Upper lobe of right lung (tissue), 1 donor: ENCODE data around the gene MGLL. TPM values are rescaled to one million over a fixed set of nuclear protein-coding genes. Genes with fewer than 3 reads are reported as not detected.

Experiments
- ATAC-seq: fragments of 200-7000 bp; cut with Tn5 transposase; one replicate; pipeline ENCODE4 v1.9.1; 2020; ENCODE audit warnings: mild to moderate bottlenecking, moderate library complexity
- DNase-seq: peaks from one replicate; pipeline ENCODE4 v3.0.0-alpha.2; 2020
- H3K27ac ChIP-seq: fragments of 200-600 bp; one replicate; pipeline ENCODE4 v1.8.0; 2022
- H3K27me3 ChIP-seq: fragments of 200-600 bp; one replicate; pipeline ENCODE4 v1.8.0; 2022; ENCODE audit warnings: mild to moderate bottlenecking
- H3K36me3 ChIP-seq: fragments of 200-600 bp; one replicate; pipeline ENCODE4 v1.8.0; 2022
- H3K4me1 ChIP-seq: fragments of 200-600 bp; one replicate; pipeline ENCODE4 v1.8.0; 2022
- H3K4me3 ChIP-seq: fragments of 200-600 bp; one replicate; pipeline ENCODE4 v1.8.0; 2022; ENCODE audit warnings: mild to moderate bottlenecking
- H3K9me3 ChIP-seq: fragments of 200-600 bp; one replicate; pipeline ENCODE4 v1.8.0; 2022
- intact Hi-C: fragments of 100-400 bp; cut with DNase I; formaldehyde crosslinking; loops from one replicate; pipeline ENCODE4 v1.11.0; 2022
- total RNA-seq: library from RNA; stranded (reverse); fragmentation: NEBNext Ultra II Directional; extraction: Animal tissue kit (Norgen Biotek cat#: 25700); gene quantifications from one replicate; pipeline ENCODE4 v1.2.1, GENCODE V29; 2021
- TF ChIP-seq, protein P1 (sequence below): fragments of 200-600 bp; IDR thresholded peaks from one replicate; pipeline ENCODE4 v1.8.0; 2022; ENCODE audit warnings: antibody characterized with exemption
- donor health status: DM: no; HTN: yes; CAD: no; lungs with severe emphysema.

MGLL gene
- total RNA-seq, 1 donor from 2014 or later: 194 TPM

DNA sequence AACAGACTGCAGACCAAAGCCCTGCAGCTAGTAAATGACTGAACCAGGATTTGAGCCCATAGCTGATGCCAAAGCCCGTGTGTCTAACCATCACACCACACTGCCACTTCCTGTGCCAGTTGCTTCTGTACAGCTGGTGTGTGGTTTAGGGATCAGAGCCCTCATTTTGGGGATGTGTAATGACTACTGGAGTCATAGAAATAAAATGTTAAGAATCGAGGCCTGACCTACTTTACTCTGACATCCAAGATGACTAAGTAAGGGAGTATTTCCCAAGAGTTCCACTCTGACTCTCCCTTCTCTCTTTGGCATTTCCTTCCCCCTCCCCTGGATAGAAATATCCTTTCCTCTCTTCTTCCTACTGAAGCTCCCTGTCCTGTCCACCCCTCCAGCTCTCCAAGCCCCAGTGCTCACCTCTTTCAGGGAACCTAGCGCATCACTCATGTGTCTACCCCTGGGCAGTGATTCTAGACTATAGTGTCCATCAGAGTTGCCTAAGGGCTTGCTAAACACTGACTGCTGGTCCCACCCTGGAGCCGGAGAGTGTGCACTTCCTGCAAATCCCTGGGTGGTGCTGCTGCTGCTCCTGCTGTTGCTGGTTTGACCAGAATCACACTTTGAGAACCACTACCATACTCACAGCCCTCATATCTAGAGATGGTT is 53.8 kb downstream of the MGLL start:
- intact Hi-C loops: no loop called here
- H3K4me1 ChIP-seq: peaks cover 34% of the 10 kb centered on the region
- peak; percentile 68 for ATAC-seq

DNA sequence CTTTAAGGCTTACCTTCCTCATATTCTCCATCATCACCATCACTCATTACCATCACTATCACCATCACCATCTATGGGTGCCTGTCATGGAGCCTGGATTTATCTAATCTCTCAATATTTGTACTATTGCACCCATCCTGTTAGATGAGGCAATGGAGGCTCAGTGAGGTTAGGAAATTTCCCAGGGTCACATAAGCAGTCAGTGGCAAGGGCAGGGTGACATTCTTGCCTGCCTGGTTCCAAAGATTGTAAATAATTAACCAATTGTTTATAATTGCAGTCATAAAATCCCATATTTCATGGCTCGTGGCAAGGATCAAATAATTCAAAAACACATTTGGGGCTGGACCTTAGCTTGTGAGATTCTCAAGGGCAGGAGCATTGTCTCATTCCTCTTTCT is 55.2 kb downstream of the MGLL start:
- Histone ChIP-seq H3K4me3 (no peak overlapping the region), H3K4me1 (peaks cover 44% of the 10 kb centered on the region), H3K36me3 (no peaks in the 10 kb centered on the region), H3K9me3 (peaks cover 10% of the 10 kb centered on the region), H3K27me3 (no peaks in the 10 kb centered on the region), H3K27ac (no peak overlapping the region)
- intact Hi-C loops: no loop called here
- TF ChIP-seq, protein P1, sequence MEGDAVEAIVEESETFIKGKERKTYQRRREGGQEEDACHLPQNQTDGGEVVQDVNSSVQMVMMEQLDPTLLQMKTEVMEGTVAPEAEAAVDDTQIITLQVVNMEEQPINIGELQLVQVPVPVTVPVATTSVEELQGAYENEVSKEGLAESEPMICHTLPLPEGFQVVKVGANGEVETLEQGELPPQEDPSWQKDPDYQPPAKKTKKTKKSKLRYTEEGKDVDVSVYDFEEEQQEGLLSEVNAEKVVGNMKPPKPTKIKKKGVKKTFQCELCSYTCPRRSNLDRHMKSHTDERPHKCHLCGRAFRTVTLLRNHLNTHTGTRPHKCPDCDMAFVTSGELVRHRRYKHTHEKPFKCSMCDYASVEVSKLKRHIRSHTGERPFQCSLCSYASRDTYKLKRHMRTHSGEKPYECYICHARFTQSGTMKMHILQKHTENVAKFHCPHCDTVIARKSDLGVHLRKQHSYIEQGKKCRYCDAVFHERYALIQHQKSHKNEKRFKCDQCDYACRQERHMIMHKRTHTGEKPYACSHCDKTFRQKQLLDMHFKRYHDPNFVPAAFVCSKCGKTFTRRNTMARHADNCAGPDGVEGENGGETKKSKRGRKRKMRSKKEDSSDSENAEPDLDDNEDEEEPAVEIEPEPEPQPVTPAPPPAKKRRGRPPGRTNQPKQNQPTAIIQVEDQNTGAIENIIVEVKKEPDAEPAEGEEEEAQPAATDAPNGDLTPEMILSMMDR: no peak
- DNase-seq: no peak
- no peak for ATAC-seq

More for the DNA sequence above, 53.8 kb downstream of the MGLL start:
- peak overlapping the region; percentile 18 for H3K27ac ChIP-seq
- no peaks in the 10 kb centered on the region for H3K36me3 ChIP-seq
- peaks cover 10% of the 10 kb centered on the region for H3K9me3 ChIP-seq
- no peak overlapping the region for H3K4me3 ChIP-seq
- DNase-seq: peak; percentile 65
- TF ChIP-seq, protein P1: no peak
- H3K27me3 ChIP-seq: no peaks in the 10 kb centered on the region

DNA sequence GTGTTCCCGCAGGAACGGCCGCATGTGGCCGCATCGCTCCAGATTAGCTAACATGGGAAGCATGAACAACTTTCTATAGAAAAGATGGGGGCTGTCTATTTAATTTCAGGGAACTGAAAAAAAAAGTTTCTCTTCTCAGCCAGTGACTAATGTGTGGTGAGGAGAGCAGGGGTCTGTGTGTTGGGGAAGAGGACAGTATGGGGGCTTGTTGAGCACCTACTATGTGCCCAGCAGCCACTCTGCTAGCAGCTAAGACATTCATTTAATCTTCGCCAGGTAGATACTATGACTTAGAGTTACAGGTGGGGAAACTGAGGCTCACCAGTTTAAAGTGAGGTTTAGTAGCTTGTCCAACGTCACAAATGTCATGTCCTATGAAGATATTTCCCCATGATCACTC is 56.6 kb downstream of the MGLL start:
- H3K4me3 ChIP-seq: no peak overlapping the region
- intact Hi-C loops: no loop called here
- H3K4me1 ChIP-seq: peaks cover 52% of the 10 kb centered on the region
- peaks cover 10% of the 10 kb centered on the region for H3K9me3 ChIP-seq
- H3K27ac ChIP-seq: no peak overlapping the region
- H3K36me3 ChIP-seq: no peaks in the 10 kb centered on the region
- ATAC-seq (no peak), DNase-seq (no peak)
- no peaks in the 10 kb centered on the region for H3K27me3 ChIP-seq
- TF ChIP-seq, protein P1: no peak

DNA sequence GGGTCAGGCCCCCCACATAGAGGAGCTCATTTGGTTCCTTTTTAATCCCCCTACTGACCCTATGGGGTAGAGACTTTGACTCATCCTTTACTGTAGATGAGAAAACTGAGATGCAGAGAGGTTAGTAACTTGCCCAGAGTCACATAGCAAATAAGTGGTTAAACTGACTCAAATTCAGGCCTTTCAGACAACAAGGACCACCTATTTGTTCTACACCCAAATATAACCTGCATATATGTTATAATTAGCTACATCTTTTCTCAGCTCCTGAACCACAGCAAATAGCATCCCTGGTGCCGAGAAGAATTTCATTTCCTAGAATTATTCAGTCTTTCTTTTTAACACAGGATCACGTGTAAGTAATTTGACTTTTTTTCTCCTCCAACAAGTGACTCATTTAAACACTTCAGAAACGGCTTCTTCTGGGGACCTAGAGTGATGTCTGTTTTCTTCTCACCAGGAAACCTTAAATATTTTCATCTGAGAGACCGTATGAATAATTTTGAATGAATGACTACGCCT is 57.4 kb downstream of the MGLL start:
- H3K9me3 ChIP-seq: peaks cover 10% of the 10 kb centered on the region
- ATAC-seq (no peak), DNase-seq (no peak)
- no peak overlapping the region for H3K4me3 ChIP-seq
- no peaks in the 10 kb centered on the region for H3K27me3 ChIP-seq
- TF ChIP-seq, protein P1: no peak
- H3K27ac ChIP-seq: no peak overlapping the region
- intact Hi-C loops: no loop called here
- peaks cover 48% of the 10 kb centered on the region for H3K4me1 ChIP-seq
- no peaks in the 10 kb centered on the region for H3K36me3 ChIP-seq

DNA sequence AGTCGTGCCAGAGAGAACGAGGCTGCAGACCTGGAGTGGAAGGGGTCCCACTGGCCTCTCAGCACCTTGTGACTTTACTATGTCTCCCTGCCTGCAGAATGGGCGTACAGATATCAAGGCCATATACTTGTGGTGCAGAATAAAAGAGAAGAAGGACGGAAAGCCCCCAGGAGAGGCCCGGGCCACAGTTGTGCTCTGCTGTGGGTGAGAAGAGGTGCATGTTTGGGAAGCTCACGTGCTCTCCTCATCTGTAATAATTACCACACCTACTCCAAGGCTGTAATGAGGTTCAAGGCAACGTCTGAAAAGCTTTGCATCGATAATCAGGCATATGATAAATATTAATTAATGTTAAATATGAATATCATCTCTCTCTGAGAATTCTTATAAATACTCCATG is 58.0 kb downstream of the MGLL start:
- H3K4me3 ChIP-seq: no peak overlapping the region
- no peak for ATAC-seq
- H3K36me3 ChIP-seq: peaks cover 3% of the 10 kb centered on the region
- intact Hi-C loops: no loop called here
- no peak overlapping the region for H3K27ac ChIP-seq
- peaks cover 10% of the 10 kb centered on the region for H3K9me3 ChIP-seq
- TF ChIP-seq, protein P1: no peak
- H3K27me3 ChIP-seq: no peaks in the 10 kb centered on the region
- H3K4me1 ChIP-seq: peaks cover 48% of the 10 kb centered on the region
- DNase-seq: no peak
